Neural cell (in vitro differentiated cells): ENCODE measurements around the gene ZNF407.

Experiments used
- EP300 ChIP-seq: fragments of 450-650 bp; conservative IDR thresholded peaks from 2 replicates; pipeline ENCODE4 v1.6.1; 2014; ENCODE audit warnings: antibody characterized with exemption, mild to moderate bottlenecking, moderate library complexity; ENCODE audit not compliant: poor library complexity, severe bottlenecking
- EZH2 ChIP-seq: fragments of 200-600, 300-800 bp; shearing (Covaris generic), sonication (generic); IDR thresholded peaks from 2 replicates; pipeline ENCODE4 v1.6.1; 2014; ENCODE audit warnings: antibody characterized with exemption, low read length, borderline replicate concordance, mild to moderate bottlenecking; ENCODE audit not compliant: insufficient read depth, poor library complexity, severe bottlenecking
- POLR2AphosphoS5 ChIP-seq: IDR thresholded peaks from 2 replicates; pipeline ENCODE4 v1.6.1; 2012
- TF ChIP-seq, protein P1 (sequence below): fragments of 450-650 bp; IDR thresholded peaks from 2 replicates; pipeline ENCODE4 v1.5.1; 2014; ENCODE audit warnings: antibody characterized with exemption, mild to moderate bottlenecking, moderate library complexity; ENCODE audit not compliant: poor library complexity, severe bottlenecking
- TF ChIP-seq, protein P2 (sequence below): IDR thresholded peaks from 2 replicates; pipeline ENCODE4 v1.6.1; 2012; ENCODE audit warnings: borderline replicate concordance

- TF ChIP-seq, protein P1, sequence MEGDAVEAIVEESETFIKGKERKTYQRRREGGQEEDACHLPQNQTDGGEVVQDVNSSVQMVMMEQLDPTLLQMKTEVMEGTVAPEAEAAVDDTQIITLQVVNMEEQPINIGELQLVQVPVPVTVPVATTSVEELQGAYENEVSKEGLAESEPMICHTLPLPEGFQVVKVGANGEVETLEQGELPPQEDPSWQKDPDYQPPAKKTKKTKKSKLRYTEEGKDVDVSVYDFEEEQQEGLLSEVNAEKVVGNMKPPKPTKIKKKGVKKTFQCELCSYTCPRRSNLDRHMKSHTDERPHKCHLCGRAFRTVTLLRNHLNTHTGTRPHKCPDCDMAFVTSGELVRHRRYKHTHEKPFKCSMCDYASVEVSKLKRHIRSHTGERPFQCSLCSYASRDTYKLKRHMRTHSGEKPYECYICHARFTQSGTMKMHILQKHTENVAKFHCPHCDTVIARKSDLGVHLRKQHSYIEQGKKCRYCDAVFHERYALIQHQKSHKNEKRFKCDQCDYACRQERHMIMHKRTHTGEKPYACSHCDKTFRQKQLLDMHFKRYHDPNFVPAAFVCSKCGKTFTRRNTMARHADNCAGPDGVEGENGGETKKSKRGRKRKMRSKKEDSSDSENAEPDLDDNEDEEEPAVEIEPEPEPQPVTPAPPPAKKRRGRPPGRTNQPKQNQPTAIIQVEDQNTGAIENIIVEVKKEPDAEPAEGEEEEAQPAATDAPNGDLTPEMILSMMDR = no peak
- TF ChIP-seq POLR2AphosphoS5 (no peak), EZH2 (no peak), EP300 (no peak)
- TF ChIP-seq, protein P2, sequence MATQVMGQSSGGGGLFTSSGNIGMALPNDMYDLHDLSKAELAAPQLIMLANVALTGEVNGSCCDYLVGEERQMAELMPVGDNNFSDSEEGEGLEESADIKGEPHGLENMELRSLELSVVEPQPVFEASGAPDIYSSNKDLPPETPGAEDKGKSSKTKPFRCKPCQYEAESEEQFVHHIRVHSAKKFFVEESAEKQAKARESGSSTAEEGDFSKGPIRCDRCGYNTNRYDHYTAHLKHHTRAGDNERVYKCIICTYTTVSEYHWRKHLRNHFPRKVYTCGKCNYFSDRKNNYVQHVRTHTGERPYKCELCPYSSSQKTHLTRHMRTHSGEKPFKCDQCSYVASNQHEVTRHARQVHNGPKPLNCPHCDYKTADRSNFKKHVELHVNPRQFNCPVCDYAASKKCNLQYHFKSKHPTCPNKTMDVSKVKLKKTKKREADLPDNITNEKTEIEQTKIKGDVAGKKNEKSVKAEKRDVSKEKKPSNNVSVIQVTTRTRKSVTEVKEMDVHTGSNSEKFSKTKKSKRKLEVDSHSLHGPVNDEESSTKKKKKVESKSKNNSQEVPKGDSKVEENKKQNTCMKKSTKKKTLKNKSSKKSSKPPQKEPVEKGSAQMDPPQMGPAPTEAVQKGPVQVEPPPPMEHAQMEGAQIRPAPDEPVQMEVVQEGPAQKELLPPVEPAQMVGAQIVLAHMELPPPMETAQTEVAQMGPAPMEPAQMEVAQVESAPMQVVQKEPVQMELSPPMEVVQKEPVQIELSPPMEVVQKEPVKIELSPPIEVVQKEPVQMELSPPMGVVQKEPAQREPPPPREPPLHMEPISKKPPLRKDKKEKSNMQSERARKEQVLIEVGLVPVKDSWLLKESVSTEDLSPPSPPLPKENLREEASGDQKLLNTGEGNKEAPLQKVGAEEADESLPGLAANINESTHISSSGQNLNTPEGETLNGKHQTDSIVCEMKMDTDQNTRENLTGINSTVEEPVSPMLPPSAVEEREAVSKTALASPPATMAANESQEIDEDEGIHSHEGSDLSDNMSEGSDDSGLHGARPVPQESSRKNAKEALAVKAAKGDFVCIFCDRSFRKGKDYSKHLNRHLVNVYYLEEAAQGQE = no peak
These were observed 378.8 kb downstream of the ZNF407 start for GRCh38 chr18:74976331-74976909.
